Measurements from ENCODE around the gene FMO1. TPM values are rescaled to one million over a fixed set of nuclear protein-coding genes. Genes with fewer than 3 reads are reported as not detected.

FMO1 gene
- polyA plus RNA-seq, 2 of the 4 experiments (the other 2 are of a cell fraction): not detected

- FAIRE-seq: no peak
- CTCF ChIA-PET: interaction anchor here (1.6 to 1.9 kb wide), 3 partner anchors 11 to 66 kb away, joined by 4 to 11 read pairs (median 9); partner anchors contain the start of gene FMO4
- TF ChIP-seq CHD2 (IDR thresholded peaks at IDR 0.05; ENCODE audit: low read length, partially characterized antibody) (no peak), TFCP2L1 (CRISPR knock-in tag; IDR thresholded peaks at IDR 0.05) (no peak), ELK1 (IDR thresholded peaks at IDR 0.05; ENCODE audit: low read depth, low read length) (no peak), USF2 (IDR thresholded peaks at IDR 0.05) (no peak)
Measured at GRCh38 chr1:171247501-171247900, 793 bp upstream of the FMO1 start.

GRCh38 chr1:171248841-171249240 lies 547 bp downstream of the FMO1 start:
- Histone ChIP-seq H3K27ac (no peak overlapping the region), H3K4me1 (no peaks in the 10 kb centered on the region), H3K4me3 (no peak overlapping the region), H3K4me2 (no peak overlapping the region), H3K9me3 (no peaks in the 10 kb centered on the region)
- ATAC-seq (no peak), FAIRE-seq (no peak), DNase-seq (ENCODE audit: low read depth in 1 of 2, low spot score in 1 of 2) (no peak)
- POLR2A ChIA-PET: no interaction called here
- CTCF ChIA-PET: interaction anchor here (0.6 kb wide), 2 partner anchors 157 to 220 kb away, joined by 3 read pairs; no protein-coding TSS in a partner anchor
- TF ChIP-seq BCL3 (IDR thresholded peaks at IDR 0.05): no peak
- TF ChIP-seq ATOH8 (CRISPR knock-in tag; IDR thresholded peaks at IDR 0.05; ENCODE audit: low read depth): no peak
- no peak for TF ChIP-seq POLR2A (IDR thresholded peaks at IDR 0.05; ENCODE audit: low read length)
- TF ChIP-seq NR3C1 (IDR thresholded peaks at IDR 0.05): no peak
- WGBS (ENCODE audit: missing lambda C conversion rate): 19% methylated on average over 1 of the region's 1 CpG

More at GRCh38 chr1:171247501-171247900, 793 bp upstream of the FMO1 start:
- Histone ChIP-seq H3K4me3 (no peak overlapping the region), H3K4me1 (no peaks in the 10 kb centered on the region), H3K4me2 (no peak overlapping the region), H3K9me3 (no peaks in the 10 kb centered on the region), H3K27ac (no peak overlapping the region)
- 33% methylated on average over 4 of the region's 4 CpGs for WGBS (ENCODE audit: missing lambda C conversion rate)
- no peak for ATAC-seq
- POLR2A ChIA-PET: no interaction called here
- DNase-seq (ENCODE audit: low read depth in 1 of 2, low spot score in 1 of 2): no peak

GRCh38 chr1:171250263-171250662 lies 2.0 kb downstream of the FMO1 start:
- H3K4me2 ChIP-seq: no peak overlapping the region
- TF ChIP-seq RARB (CRISPR knock-in tag; IDR thresholded peaks at IDR 0.05) (no peak), ZSCAN20 (CRISPR knock-in tag; IDR thresholded peaks at IDR 0.05) (no peak), HOXA7 (CRISPR knock-in tag; IDR thresholded peaks at IDR 0.05) (no peak), USF2 (IDR thresholded peaks at IDR 0.05) (no peak), SREBF2 (IDR thresholded peaks at IDR 0.05) (no peak), EP300 (IDR thresholded peaks at IDR 0.05) (no peak), E2F6 (IDR thresholded peaks at IDR 0.05; ENCODE audit: borderline replicate concordance, low read depth) (no peak), ZFP36 (IDR thresholded peaks at IDR 0.05; ENCODE audit: borderline replicate concordance, partially characterized antibody) (no peak), NR3C1 (IDR thresholded peaks at IDR 0.05) (no peak), CEBPB (IDR thresholded peaks at IDR 0.05) (no peak), HOXB13 (CRISPR knock-in tag; IDR thresholded peaks at IDR 0.05; ENCODE audit: low read depth) (no peak), FOSB (CRISPR knock-in tag; IDR thresholded peaks at IDR 0.05) (no peak), HES2 (IDR thresholded peaks at IDR 0.05) (no peak), FOSL2 (IDR thresholded peaks at IDR 0.05) (no peak), FOSL2 (CRISPR knock-in tag; IDR thresholded peaks at IDR 0.05) (no peak), HEYL (CRISPR knock-in tag; IDR thresholded peaks at IDR 0.05) (no peak), RCOR1 (IDR thresholded peaks at IDR 0.05; ENCODE audit: low read depth, low read length) (no peak), CBX8 (IDR thresholded peaks at IDR 0.05) (no peak)
- CTCF ChIA-PET: interaction anchor here (1.2 kb wide), 1 partner anchor 23 kb away, joined by 3 read pairs; no protein-coding TSS in a partner anchor
- H3K4me1 ChIP-seq: peaks cover under 1% of the 10 kb centered on the region; the same call in 1 of the 3 replicates
- 92% methylated on average over 3 of the region's 3 CpGs for WGBS (ENCODE audit: missing lambda C conversion rate)
- FAIRE-seq (no peak), DNase-seq (ENCODE audit: low read depth in 1 of 2, low spot score in 1 of 2) (no peak), ATAC-seq (no peak)
- H3K9me3 ChIP-seq: no peaks in the 10 kb centered on the region
- no peak overlapping the region for H3K27ac ChIP-seq
- POLR2A ChIA-PET: no interaction called here
- H3K4me3 ChIP-seq: no peak overlapping the region

All from A549 (cell line).